DOHH2 (cell line): ENCODE results near the gene CCDC171.

ENCODE experiments used
- CTCF ChIP-seq: fragments of 200-600 bp; sonication (generic); IDR thresholded peaks from one replicate; pipeline ENCODE4 v1.5.1; 2014; ENCODE audit warnings: antibody characterized with exemption, mild to moderate bottlenecking, low read depth, low read length; ENCODE audit not compliant: poor library complexity, severe bottlenecking
- EZH2phosphoT487 ChIP-seq: fragments of 200-600 bp; sonication (generic); IDR thresholded peaks from 2 replicates; pipeline ENCODE4 v1.6.1; 2017; ENCODE audit warnings: borderline replicate concordance, mild to moderate bottlenecking, antibody characterized with exemption, low read length, moderate library complexity, mixed read lengths

GRCh38 chr9:15909297-15909696, 356.5 kb downstream of the CCDC171 start:
- TF ChIP-seq CTCF (no peak), EZH2phosphoT487 (no peak)
